ENCODE measurements around the gene OXSR1.

The OXSR1 gene

GRCh38 chr3:38250198-38250597 lies 84.9 kb downstream of the OXSR1 start:
- Mint-ChIP-seq H3K4me3 (no peak overlapping the region), H3K27ac (no peak overlapping the region), H3K27me3 (no peaks in the 10 kb centered on the region), H3K4me1 (peaks cover 30% of the 10 kb centered on the region), H3K9me3 (no peaks in the 10 kb centered on the region)
- DNase-seq (no peak), ATAC-seq (no peak)

- DNase-seq, result no peak
- Mint-ChIP-seq H3K9me3 (no peaks in the 10 kb centered on the region), H3K4me1 (peaks cover 40% of the 10 kb centered on the region), H3K27ac (no peak overlapping the region), H3K4me3 (no peak overlapping the region), H3K27me3 (no peaks in the 10 kb centered on the region)
- ATAC-seq, result no peak
Measured at GRCh38 chr3:38251197-38251596, 85.9 kb downstream of the OXSR1 start.

GRCh38 chr3:38253704-38254103 lies 88.4 kb downstream of the OXSR1 start:
- Mint-ChIP-seq H3K9me3 (no peaks in the 10 kb centered on the region), H3K4me3 (no peak overlapping the region), H3K4me1 (peaks cover 53% of the 10 kb centered on the region), H3K27me3 (no peaks in the 10 kb centered on the region), H3K27ac (peak overlapping the region in 1 of 2 donors; percentile 5)
- DNase-seq (no peak), ATAC-seq (no peak)

GRCh38 chr3:38254872-38255271 lies 89.5 kb downstream of the OXSR1 start:
- H3K4me3 Mint-ChIP-seq, result no peak overlapping the region
- H3K9me3 Mint-ChIP-seq, result no peaks in the 10 kb centered on the region
- H3K27me3 Mint-ChIP-seq, result no peaks in the 10 kb centered on the region
- peaks cover 63% of the 10 kb centered on the region for H3K4me1 Mint-ChIP-seq
- DNase-seq, result no peak
- ATAC-seq, result no peak
- H3K27ac Mint-ChIP-seq, result no peak overlapping the region

GRCh38 chr3:38255627-38256026 lies 90.3 kb downstream of the OXSR1 start:
- Mint-ChIP-seq H3K27ac (no peak overlapping the region), H3K4me3 (no peak overlapping the region), H3K4me1 (peaks cover 71% of the 10 kb centered on the region), H3K27me3 (no peaks in the 10 kb centered on the region), H3K9me3 (no peaks in the 10 kb centered on the region)
- DNase-seq (no peak), ATAC-seq (no peak)

- H3K9me3 Mint-ChIP-seq, result no peaks in the 10 kb centered on the region
- peak overlapping the region in 1 of 2 donors; percentile 55 for H3K4me3 Mint-ChIP-seq
- no peaks in the 10 kb centered on the region for H3K27me3 Mint-ChIP-seq
- no peak for DNase-seq
- peak; percentile 83 for ATAC-seq
- H3K4me1 Mint-ChIP-seq, result peaks cover 73% of the 10 kb centered on the region
- peak overlapping the region in 1 of 2 donors; percentile 7 for H3K27ac Mint-ChIP-seq
Measured at GRCh38 chr3:38257583-38257982, 92.2 kb downstream of the OXSR1 start.

GRCh38 chr3:38260474-38260873 lies 95.1 kb downstream of the OXSR1 start:
- Mint-ChIP-seq H3K9me3 (no peaks in the 10 kb centered on the region), H3K27ac (peak overlapping the region in 1 of 2 donors; percentile 90), H3K4me1 (peaks cover 54% of the 10 kb centered on the region), H3K4me3 (peak overlapping the region; percentile 30 to 59), H3K27me3 (no peaks in the 10 kb centered on the region)
- ATAC-seq, result no peak
- DNase-seq, result no peak

GRCh38 chr3:38264353-38264771 lies 99.0 kb downstream of the OXSR1 start:
- Mint-ChIP-seq H3K4me3 (no peak overlapping the region), H3K4me1 (peaks cover 35% of the 10 kb centered on the region), H3K27me3 (no peaks in the 10 kb centered on the region), H3K27ac (peak overlapping the region in 1 of 2 donors; percentile 49), H3K9me3 (no peaks in the 10 kb centered on the region)
- no peak for DNase-seq
- ATAC-seq, result no peak

GRCh38 chr3:38264779-38265178 lies 99.4 kb downstream of the OXSR1 start:
- H3K27me3 Mint-ChIP-seq, result no peaks in the 10 kb centered on the region
- peak overlapping the region in 1 of 2 donors; percentile 49 for H3K27ac Mint-ChIP-seq
- DNase-seq (no peak), ATAC-seq (no peak)
- H3K4me1 Mint-ChIP-seq, result peaks cover 31% of the 10 kb centered on the region
- H3K4me3 Mint-ChIP-seq, result no peak overlapping the region
- no peaks in the 10 kb centered on the region for H3K9me3 Mint-ChIP-seq

- Mint-ChIP-seq H3K9me3 (no peaks in the 10 kb centered on the region), H3K4me3 (no peak within 1 kb of the TSS), H3K4me1 (peaks cover 21% of the 10 kb centered on the region), H3K27ac (peak within 1 kb of the TSS in 1 of 2 donors; percentile 51), H3K27me3 (no peaks in the 10 kb centered on the region)
- DNase-seq, result no peak
- no peak for ATAC-seq
Measured at GRCh38 chr3:38265604-38266307, 100.4 kb downstream of the OXSR1 start, which contains the start of gene SLC22A13. Gene SLC22A13 (plus strand): TSS chr3:38265812. CDS start chr3:38265861, 49 bp downstream.

- Mint-ChIP-seq H3K9me3 (no peaks in the 10 kb centered on the region), H3K4me1 (peaks cover 20% of the 10 kb centered on the region), H3K4me3 (no peak overlapping the region), H3K27ac (no peak overlapping the region), H3K27me3 (no peaks in the 10 kb centered on the region)
- ATAC-seq (no peak), DNase-seq (no peak)
Measured at GRCh38 chr3:38266810-38267209, 101.5 kb downstream of the OXSR1 start.

- Mint-ChIP-seq H3K27me3 (no peaks in the 10 kb centered on the region), H3K4me1 (peaks cover 20% of the 10 kb centered on the region), H3K4me3 (no peak overlapping the region), H3K9me3 (no peaks in the 10 kb centered on the region), H3K27ac (peak overlapping the region in 1 of 2 donors; percentile 69)
- ATAC-seq, result no peak
- DNase-seq, result no peak
Measured at GRCh38 chr3:38267662-38268061, 102.3 kb downstream of the OXSR1 start.

- H3K9me3 Mint-ChIP-seq, result no peaks in the 10 kb centered on the region
- H3K27ac Mint-ChIP-seq, result no peak overlapping the region
- peaks cover 20% of the 10 kb centered on the region for H3K4me1 Mint-ChIP-seq
- no peak for DNase-seq
- ATAC-seq, result no peak
- no peak overlapping the region for H3K4me3 Mint-ChIP-seq
- no peaks in the 10 kb centered on the region for H3K27me3 Mint-ChIP-seq
Measured at GRCh38 chr3:38268087-38268486, 102.8 kb downstream of the OXSR1 start.

- no peak overlapping the region for H3K27ac Mint-ChIP-seq
- ATAC-seq, result no peak
Measured at GRCh38 chr3:38268522-38268921, 103.2 kb downstream of the OXSR1 start.

GRCh38 chr3:38270606-38271005 lies 105.3 kb downstream of the OXSR1 start:
- H3K27ac Mint-ChIP-seq, result no peak overlapping the region
- no peak for ATAC-seq
- no peaks in the 10 kb centered on the region for H3K9me3 Mint-ChIP-seq
- peaks cover 15% of the 10 kb centered on the region for H3K4me1 Mint-ChIP-seq
- no peak overlapping the region for H3K4me3 Mint-ChIP-seq
- no peak for DNase-seq
- H3K27me3 Mint-ChIP-seq, result no peaks in the 10 kb centered on the region

More at GRCh38 chr3:38268522-38268921, 103.2 kb downstream of the OXSR1 start:
- Mint-ChIP-seq H3K27me3 (no peaks in the 10 kb centered on the region), H3K4me3 (no peak overlapping the region), H3K4me1 (peaks cover 16% of the 10 kb centered on the region), H3K9me3 (no peaks in the 10 kb centered on the region)
- no peak for DNase-seq

- no peak for DNase-seq
- ATAC-seq, result no peak
- H3K4me1 Mint-ChIP-seq, result peaks cover 15% of the 10 kb centered on the region
- H3K9me3 Mint-ChIP-seq, result no peaks in the 10 kb centered on the region
- H3K27ac Mint-ChIP-seq, result no peak overlapping the region
- H3K27me3 Mint-ChIP-seq, result no peaks in the 10 kb centered on the region
- no peak overlapping the region for H3K4me3 Mint-ChIP-seq
Measured at GRCh38 chr3:38271553-38271952, 106.2 kb downstream of the OXSR1 start.

Data from stimulated activated naive CD8-positive, alpha-beta T cell treated with anti-CD3 and anti-CD28 coated beads, Interleukin-15, amount 100 ng/mL, for 72 hours (primary cell).